Osteoblast (primary cell): ENCODE results near the gene ZSWIM6. TPM values are rescaled to one million over a fixed set of nuclear protein-coding genes. Genes with fewer than 3 reads are reported as not detected.
A peak's percentile ranks its signal among the peaks of the same experiment; 100 is the strongest.

Experiments used
- DNase-seq: peaks from one replicate; pipeline ENCODE4 v3.0.0; 2011; ENCODE audit warnings: low spot score, mixed read lengths; ENCODE audit not compliant: insufficient read length; ENCODE audit errors: missing footprints
- H2AFZ ChIP-seq: 2 replicates; pipeline ENCODE4 v1.6.0; 2011; ENCODE audit warnings: mild to moderate bottlenecking, low read length
- H3K27ac ChIP-seq: 2 replicates; pipeline ENCODE4 v1.5.1; 2011; ENCODE audit warnings: mild to moderate bottlenecking, low read depth, low read length, moderate library complexity
- H3K27me3 ChIP-seq: 2 replicates; pipeline ENCODE4 v1.6.0; 2012; ENCODE audit warnings: mild to moderate bottlenecking, control low read depth, inconsistent platforms, low read length, moderate library complexity; ENCODE audit not compliant: insufficient read depth
- H3K36me3 ChIP-seq: 2 replicates; pipeline ENCODE4 v1.5.1; 2011; ENCODE audit warnings: mild to moderate bottlenecking, low read length, control low read depth, moderate library complexity; ENCODE audit not compliant: insufficient read depth
- H3K4me1 ChIP-seq: 2 replicates; pipeline ENCODE4 v1.5.1; 2011; ENCODE audit warnings: mild to moderate bottlenecking, low read length, control low read depth, moderate library complexity; ENCODE audit not compliant: insufficient read depth
- H3K4me2 ChIP-seq: 2 replicates; pipeline ENCODE4 v1.6.0; 2011; ENCODE audit warnings: mild to moderate bottlenecking, low read length; ENCODE audit not compliant: insufficient read depth
- H3K4me3 ChIP-seq: fragments of 200-600 bp; sonication (generic); 3 replicates; pipeline ENCODE4 v1.5.1; 2012; ENCODE audit warnings: mild to moderate bottlenecking, low read length, inconsistent platforms; ENCODE audit not compliant: insufficient read depth
- H3K79me2 ChIP-seq: 2 replicates; pipeline ENCODE4 v1.6.0; 2012; ENCODE audit warnings: mild to moderate bottlenecking, low read length, control low read depth, inconsistent platforms; ENCODE audit not compliant: insufficient read depth
- H3K9me3 ChIP-seq: 2 replicates; pipeline ENCODE4 v1.5.1; 2011; ENCODE audit warnings: low read depth, low read length, control low read depth
- H4K20me1 ChIP-seq: 2 replicates; pipeline ENCODE4 v1.6.0; 2012; ENCODE audit warnings: mild to moderate bottlenecking, low read length, control low read depth; ENCODE audit not compliant: insufficient read depth
- total RNA-seq: library from RNA; depleted of rRNA; stranded (reverse); fragments of >200 nt; gene quantifications from 2 replicates; pipeline ENCODE4 v1.2.3, GENCODE V29; 2012
- TF ChIP-seq, protein P1 (sequence below): IDR thresholded peaks from 2 replicates; pipeline ENCODE4 v1.5.1; 2011; ENCODE audit warnings: mild to moderate bottlenecking, low read depth, low read length, moderate library complexity; ENCODE audit errors: extremely low read depth

ZSWIM6 gene
- total RNA-seq, 1 donor: 10.5 TPM

DNA sequence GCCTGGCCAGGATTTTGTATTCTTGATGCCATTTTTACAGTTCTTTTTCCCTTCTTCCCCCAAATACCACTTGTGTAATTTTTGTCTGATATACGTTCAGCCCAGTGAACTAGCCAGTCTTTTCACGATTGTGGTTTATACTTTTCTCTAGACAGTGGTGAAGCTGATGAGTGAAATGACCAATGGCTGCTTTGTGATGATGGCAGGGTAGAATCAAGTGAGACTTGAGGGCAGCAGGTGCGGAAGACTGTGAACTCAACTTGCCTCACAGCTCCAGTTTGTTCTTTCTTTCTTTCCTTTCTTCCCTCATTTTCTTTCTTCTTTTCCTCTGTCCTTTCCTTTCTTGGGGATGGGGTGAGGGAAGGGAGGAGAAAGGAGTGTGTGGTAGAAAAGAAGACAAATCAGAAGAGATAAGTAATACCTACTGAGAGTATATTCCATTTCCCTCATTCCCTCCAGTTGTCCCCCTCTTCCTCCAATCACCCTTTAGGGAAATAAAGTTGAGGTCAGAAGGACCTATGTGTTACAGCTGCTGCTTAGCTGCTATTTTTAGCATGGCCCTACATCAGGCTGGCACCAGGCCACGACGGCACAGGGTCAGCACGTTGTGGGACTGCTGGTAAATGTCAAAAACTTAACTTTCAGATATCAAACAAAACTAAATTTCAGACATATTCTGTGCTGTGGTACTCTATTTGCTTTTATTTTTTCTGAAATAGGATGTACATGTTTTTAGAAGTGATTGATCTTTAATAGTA, 12.3 kb downstream of the ZSWIM6 start:
- Histone ChIP-seq H3K9me3 (no peaks in the 10 kb centered on the region), H4K20me1 (peaks cover 69% of the 10 kb centered on the region), H3K79me2 (peaks cover 100% of the 10 kb centered on the region), H3K27me3 (no peaks in the 10 kb centered on the region), H2AFZ (no peak overlapping the region), H3K4me1 (peaks cover 12% of the 10 kb centered on the region), H3K4me3 (no peak overlapping the region), H3K36me3 (no peaks in the 10 kb centered on the region), H3K27ac (no peak overlapping the region), H3K4me2 (no peak overlapping the region)
- DNase-seq: no peak
- TF ChIP-seq, protein P1, sequence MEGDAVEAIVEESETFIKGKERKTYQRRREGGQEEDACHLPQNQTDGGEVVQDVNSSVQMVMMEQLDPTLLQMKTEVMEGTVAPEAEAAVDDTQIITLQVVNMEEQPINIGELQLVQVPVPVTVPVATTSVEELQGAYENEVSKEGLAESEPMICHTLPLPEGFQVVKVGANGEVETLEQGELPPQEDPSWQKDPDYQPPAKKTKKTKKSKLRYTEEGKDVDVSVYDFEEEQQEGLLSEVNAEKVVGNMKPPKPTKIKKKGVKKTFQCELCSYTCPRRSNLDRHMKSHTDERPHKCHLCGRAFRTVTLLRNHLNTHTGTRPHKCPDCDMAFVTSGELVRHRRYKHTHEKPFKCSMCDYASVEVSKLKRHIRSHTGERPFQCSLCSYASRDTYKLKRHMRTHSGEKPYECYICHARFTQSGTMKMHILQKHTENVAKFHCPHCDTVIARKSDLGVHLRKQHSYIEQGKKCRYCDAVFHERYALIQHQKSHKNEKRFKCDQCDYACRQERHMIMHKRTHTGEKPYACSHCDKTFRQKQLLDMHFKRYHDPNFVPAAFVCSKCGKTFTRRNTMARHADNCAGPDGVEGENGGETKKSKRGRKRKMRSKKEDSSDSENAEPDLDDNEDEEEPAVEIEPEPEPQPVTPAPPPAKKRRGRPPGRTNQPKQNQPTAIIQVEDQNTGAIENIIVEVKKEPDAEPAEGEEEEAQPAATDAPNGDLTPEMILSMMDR: no peak

DNA sequence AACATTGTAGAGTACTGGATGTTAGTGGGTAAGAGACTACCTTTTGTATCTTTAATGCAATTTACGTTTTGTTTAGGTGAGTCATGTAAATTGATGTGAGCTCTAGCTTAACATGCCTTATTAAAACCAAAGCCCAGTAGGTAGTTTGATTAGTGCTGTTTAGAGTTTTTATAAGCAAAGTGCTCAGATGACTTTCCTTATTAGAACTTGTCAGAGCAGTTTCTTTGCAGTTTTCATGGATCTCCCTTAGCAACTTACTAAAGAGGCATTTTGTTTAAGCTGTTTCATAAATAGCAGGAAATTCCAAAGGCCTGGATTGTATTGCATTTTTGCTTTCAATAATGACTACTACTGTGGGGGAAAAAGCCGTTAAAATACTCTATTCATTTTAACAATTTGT, 14.5 kb downstream of the ZSWIM6 start:
- Histone ChIP-seq H3K79me2 (peaks cover 100% of the 10 kb centered on the region), H3K27ac (no peak overlapping the region), H3K4me2 (no peak overlapping the region), H2AFZ (no peak overlapping the region), H3K36me3 (no peaks in the 10 kb centered on the region), H3K4me1 (peaks cover 12% of the 10 kb centered on the region), H3K4me3 (no peak overlapping the region), H4K20me1 (peaks cover 76% of the 10 kb centered on the region), H3K27me3 (no peaks in the 10 kb centered on the region), H3K9me3 (no peaks in the 10 kb centered on the region)
- DNase-seq: peak; percentile 56
- TF ChIP-seq, protein P1: no peak

DNA sequence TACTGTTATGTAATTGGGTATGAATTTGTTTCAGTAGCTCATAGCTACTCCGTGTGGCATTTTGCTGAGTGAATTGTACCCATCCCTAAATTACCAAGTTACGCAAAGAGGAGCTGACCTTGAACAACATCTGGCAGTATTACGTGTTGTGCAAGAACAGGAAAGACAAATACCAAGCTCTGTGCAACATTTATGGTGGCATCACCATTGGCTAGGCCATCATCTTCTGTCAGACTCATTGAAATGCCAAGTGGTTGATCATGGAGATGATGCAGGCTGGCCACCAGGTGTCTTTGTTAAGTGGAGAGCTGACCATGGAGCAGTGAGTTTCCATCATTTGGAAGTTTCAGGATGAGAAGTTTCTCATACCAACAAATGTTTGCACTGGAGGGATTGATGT, 15.0 kb downstream of the ZSWIM6 start:
- Histone ChIP-seq H3K4me2 (no peak overlapping the region), H3K9me3 (no peaks in the 10 kb centered on the region), H3K4me1 (peaks cover 12% of the 10 kb centered on the region), H3K79me2 (peaks cover 100% of the 10 kb centered on the region), H4K20me1 (peaks cover 78% of the 10 kb centered on the region), H3K27me3 (no peaks in the 10 kb centered on the region), H3K36me3 (no peaks in the 10 kb centered on the region), H2AFZ (no peak overlapping the region), H3K27ac (no peak overlapping the region), H3K4me3 (no peak overlapping the region)
- TF ChIP-seq, protein P1: no peak
- DNase-seq: no peak

DNA sequence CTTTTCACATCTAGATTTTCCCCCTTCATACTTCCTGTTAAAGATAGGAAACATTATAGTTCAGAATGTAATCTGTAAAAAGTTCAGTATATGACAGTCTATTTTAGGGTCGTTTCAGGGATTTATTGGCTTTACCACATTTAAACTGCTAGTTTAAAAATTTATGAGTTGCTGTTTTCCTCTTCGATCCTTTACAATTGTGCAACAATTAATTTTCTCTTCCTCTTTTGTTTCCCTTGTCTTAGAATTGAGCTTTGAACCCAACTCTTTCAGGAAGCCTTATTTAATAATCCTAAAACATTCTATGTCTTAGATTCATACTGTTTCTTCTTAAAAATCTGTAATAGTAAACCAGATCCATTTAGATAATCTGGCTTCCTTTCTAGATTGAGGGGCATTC, 16.4 kb downstream of the ZSWIM6 start:
- Histone ChIP-seq H3K36me3 (no peaks in the 10 kb centered on the region), H3K4me1 (peaks cover 12% of the 10 kb centered on the region), H3K27ac (no peak overlapping the region), H3K79me2 (peaks cover 100% of the 10 kb centered on the region), H3K4me2 (no peak overlapping the region), H4K20me1 (peaks cover 77% of the 10 kb centered on the region), H3K27me3 (no peaks in the 10 kb centered on the region), H3K9me3 (no peaks in the 10 kb centered on the region), H3K4me3 (no peak overlapping the region), H2AFZ (no peak overlapping the region)
- TF ChIP-seq, protein P1: no peak
- DNase-seq: no peak
